H9 (cell line): ENCODE data around the gene CDK9. TPM values are rescaled to one million over a fixed set of nuclear protein-coding genes. Genes with fewer than 3 reads are reported as not detected.

ENCODE experiments used
- DNase-seq: peaks from one replicate; pipeline ENCODE4 v3.0.0-alpha.2; 2017
- H2AFZ ChIP-seq: one replicate; pipeline ENCODE4 v1.6.1; 2013; ENCODE audit warnings: mild to moderate bottlenecking, low read length, control low read depth, moderate library complexity
- H2AK5ac ChIP-seq: 2 replicates; pipeline ENCODE4 v1.6.1; 2013; ENCODE audit warnings: low read length, control low read depth, mixed read lengths; ENCODE audit not compliant: insufficient read length
- H2BK120ac ChIP-seq: one replicate; pipeline ENCODE4 v1.6.1; 2013; ENCODE audit warnings: low read depth, mild to moderate bottlenecking, low read length, control low read depth, inconsistent platforms; ENCODE audit not compliant: poor library complexity, severe bottlenecking
- H2BK12ac ChIP-seq: 2 replicates; pipeline ENCODE4 v1.6.1; 2013; ENCODE audit warnings: low read length, control low read depth, mixed read lengths, low read depth; ENCODE audit not compliant: insufficient read length
- H2BK15ac ChIP-seq: 2 replicates; pipeline ENCODE4 v1.6.1; 2013; ENCODE audit warnings: low read depth, low read length, control low read depth
- H2BK20ac ChIP-seq: one replicate; pipeline ENCODE4 v1.6.1; 2013; ENCODE audit warnings: low read depth, mild to moderate bottlenecking, low read length, control low read depth, inconsistent platforms; ENCODE audit not compliant: poor library complexity, severe bottlenecking
- H2BK5ac ChIP-seq: 2 replicates; pipeline ENCODE4 v1.6.1; 2013; ENCODE audit warnings: low read length, control low read depth, mixed read lengths; ENCODE audit not compliant: insufficient read length
- H3K14ac ChIP-seq: 2 replicates; pipeline ENCODE4 v1.6.1; 2013; ENCODE audit warnings: low read length, control low read depth; ENCODE audit not compliant: insufficient read depth
- H3K18ac ChIP-seq: 2 replicates; pipeline ENCODE4 v1.6.1; 2013; ENCODE audit warnings: low read depth, mild to moderate bottlenecking, mixed read lengths, low read length, control low read depth; ENCODE audit not compliant: insufficient read length
- H3K23ac ChIP-seq: 2 replicates; pipeline ENCODE4 v1.6.1; 2013; ENCODE audit warnings: low read length, control low read depth, mixed read lengths, low read depth; ENCODE audit not compliant: insufficient read length
- H3K23me2 ChIP-seq: 2 replicates; pipeline ENCODE4 v1.6.1; 2013; ENCODE audit warnings: low read depth, mild to moderate bottlenecking, mixed read lengths, low read length, control low read depth; ENCODE audit not compliant: insufficient read length, poor library complexity, severe bottlenecking
- H3K27ac ChIP-seq: 2 replicates; pipeline ENCODE4 v1.5.1; 2013; ENCODE audit warnings: low read length, control low read depth, mixed read lengths, low read depth; ENCODE audit not compliant: insufficient read length
- H3K27me3 ChIP-seq: 2 replicates; pipeline ENCODE4 v1.6.1; 2013; ENCODE audit warnings: low read length, control low read depth, inconsistent platforms; ENCODE audit not compliant: insufficient read depth
- H3K4ac ChIP-seq: 2 replicates; pipeline ENCODE4 v1.6.1; 2013; ENCODE audit warnings: low read depth, mild to moderate bottlenecking, control low read depth, inconsistent platforms, low read length, moderate library complexity
- H3K4me1 ChIP-seq: 2 replicates; pipeline ENCODE4 v1.6.1; 2013; ENCODE audit warnings: low read length, control low read depth, inconsistent platforms; ENCODE audit not compliant: insufficient read depth
- H3K4me2 ChIP-seq: 2 replicates; pipeline ENCODE4 v1.6.1; 2013; ENCODE audit warnings: low read length, control low read depth, mixed read lengths; ENCODE audit not compliant: insufficient read length, insufficient read depth
- H3K56ac ChIP-seq: 2 replicates; pipeline ENCODE4 v1.6.1; 2013; ENCODE audit warnings: low read depth, mild to moderate bottlenecking, mixed read lengths, low read length, control low read depth; ENCODE audit not compliant: insufficient read length
- H3K79me1 ChIP-seq: 2 replicates; pipeline ENCODE4 v1.6.1; 2013; ENCODE audit warnings: low read depth, mild to moderate bottlenecking, moderate library complexity, low read length, control low read depth, inconsistent platforms; ENCODE audit not compliant: insufficient read depth, poor library complexity, severe bottlenecking
- H3K79me2 ChIP-seq: 2 replicates; pipeline ENCODE4 v1.6.1; 2013; ENCODE audit warnings: low read length, control low read depth, inconsistent platforms; ENCODE audit not compliant: insufficient read depth
- H3K9ac ChIP-seq: 2 replicates; pipeline ENCODE4 v1.6.1; 2013; ENCODE audit warnings: low read length, control low read depth, mixed read lengths; ENCODE audit not compliant: insufficient read length; ENCODE audit errors: extremely low read depth
- H3K9me3 ChIP-seq: one replicate; pipeline ENCODE4 v1.6.1; 2013; ENCODE audit warnings: low read depth, low read length, inconsistent platforms; ENCODE audit not compliant: control insufficient read depth
- H3T11ph ChIP-seq: one replicate; pipeline ENCODE4 v1.6.1; 2013; ENCODE audit warnings: mild to moderate bottlenecking, low read length, control low read depth, inconsistent platforms
- H4K20me1 ChIP-seq: one replicate; pipeline ENCODE4 v1.6.1; 2013; ENCODE audit not compliant: control insufficient read depth, insufficient read length, insufficient read depth
- H4K5ac ChIP-seq: 2 replicates; pipeline ENCODE4 v1.6.1; 2013; ENCODE audit warnings: low read depth, mild to moderate bottlenecking, mixed read lengths, low read length, control low read depth; ENCODE audit not compliant: insufficient read length
- H4K8ac ChIP-seq: replicated peaks from 2 replicates; pipeline ENCODE4 v1.6.1; 2013; ENCODE audit warnings: low read length, control low read depth, mixed read lengths, low read depth; ENCODE audit not compliant: insufficient read length
- H4K91ac ChIP-seq: 2 replicates; pipeline ENCODE4 v1.6.1; 2013; ENCODE audit warnings: low read depth, mild to moderate bottlenecking, moderate library complexity, mixed read lengths, low read length, control low read depth; ENCODE audit not compliant: insufficient read length
- H3K27ac Mint-ChIP-seq, 3 experiments: 2 replicates in 2 of 3; 3 replicates in 1 of 3; pipeline ENCODE4 v1.8.0; 2020 to 2021; ENCODE audit warnings: mixed read lengths in 3 of 3, mild to moderate bottlenecking in 1 of 3, moderate library complexity in 1 of 3
- H3K27me3 Mint-ChIP-seq: 2 replicates; pipeline ENCODE4 v1.8.0; 2021; ENCODE audit warnings: low read depth, mild to moderate bottlenecking, moderate library complexity, mixed read lengths
- H3K36me3 Mint-ChIP-seq, 3 experiments: 2 replicates in 2 of 3; 3 replicates in 1 of 3; pipeline ENCODE4 v1.8.0; 2020 to 2021; ENCODE audit warnings: low read depth in 3 of 3, mixed read lengths in 3 of 3; ENCODE audit not compliant: insufficient read depth in 1 of 3
- H3K4me1 Mint-ChIP-seq, 2 experiments: 2 replicates each; pipeline ENCODE4 v1.8.0; 2020; ENCODE audit warnings: mixed read lengths in 2 of 2
- H3K4me3 Mint-ChIP-seq, 2 experiments: 2 replicates in 1 of 2; 3 replicates in 1 of 2; pipeline ENCODE4 v1.8.0; 2020 to 2021; ENCODE audit warnings: mild to moderate bottlenecking in 2 of 2, mixed read lengths in 2 of 2, moderate library complexity in 1 of 2
- H3K9me3 Mint-ChIP-seq, 2 experiments: 2 replicates in 1 of 2; 3 replicates in 1 of 2; pipeline ENCODE4 v1.8.0; 2020; ENCODE audit warnings: mild to moderate bottlenecking in 2 of 2, mixed read lengths in 2 of 2, moderate library complexity in 1 of 2
- CTCF ChIP-seq: fragments of 200-600 bp; sonication (generic); conservative IDR thresholded peaks from 3 replicates; pipeline ENCODE4 v1.8.0; 2021; ENCODE audit warnings: antibody characterized with exemption, mild to moderate bottlenecking
- WGBS: extraction: QIAGEN DNeasy Blood & Tissue Kit; methylation state at CpG from one replicate; pipeline ENCODE4 v1.1.7; 2013; ENCODE audit warnings: missing lambda C conversion rate, low lambda C conversion rate, mixed read lengths; ENCODE audit not compliant: insufficient read length; ENCODE audit errors: extremely low coverage; 5-methylcytosine and 5-hydroxymethylcytosine counted together
- microRNA-seq: library from miRNA; unstranded; fragments of <30 nt; microRNA quantifications from one replicate; pipeline ENCODE4, GENCODE V29; 2020; ENCODE audit warnings: borderline microRNAs expressed
- total RNA-seq: library from RNA; stranded (reverse); gene quantifications from 2 replicates; pipeline ENCODE4 v1.2.1, GENCODE V29; 2021

Gene CDK9
- total RNA-seq, 1 experiment from 2014 or later: 85.7 TPM

- no peak overlapping the region for H4K5ac ChIP-seq
- H3K4ac ChIP-seq: no peak overlapping the region
- H3T11ph ChIP-seq: no peak overlapping the region
- H3K23ac ChIP-seq: no peak overlapping the region
- H3K4me1 ChIP-seq: no peaks in the 10 kb centered on the region
- H3K18ac ChIP-seq: no peak overlapping the region
- Mint-ChIP-seq H3K27ac (no peak overlapping the region), H3K36me3 (no peaks in the 10 kb centered on the region), H3K4me3 (no peak overlapping the region), H3K9me3 (no peaks in the 10 kb centered on the region), H3K4me1 (peaks cover 0 to 11% of the 10 kb centered on the region in 2 experiments; a peak in 1 of 4 replicates), H3K27me3 (no peaks in the 10 kb centered on the region)
- H2BK5ac ChIP-seq: no peak overlapping the region
- DNase-seq: no peak
- no peak overlapping the region for H2AK5ac ChIP-seq
- H3K4me2 ChIP-seq: no peak overlapping the region
- H3K9me3 ChIP-seq: no peaks in the 10 kb centered on the region
- no peak for TF ChIP-seq CTCF
- no peak overlapping the region; the same call in 1 of the 2 replicates for H3K14ac ChIP-seq
- H2BK12ac ChIP-seq: no peak overlapping the region
- H3K79me1 ChIP-seq: no peaks in the 10 kb centered on the region
- no peak overlapping the region for H4K8ac ChIP-seq
- H3K56ac ChIP-seq: no peak overlapping the region
- no peaks in the 10 kb centered on the region for H3K79me2 ChIP-seq
- H4K20me1 ChIP-seq: no peaks in the 10 kb centered on the region
- no peak overlapping the region for H2BK20ac ChIP-seq
- H3K27ac ChIP-seq: no peak overlapping the region
- H3K9ac ChIP-seq: no peak overlapping the region
- H4K91ac ChIP-seq: no peak overlapping the region
- no CpG with 5 or more reads among the region's 18 CpGs for WGBS
- H2BK15ac ChIP-seq: no peak overlapping the region
- H3K27me3 ChIP-seq: no peaks in the 10 kb centered on the region
- no peaks in the 10 kb centered on the region for H3K23me2 ChIP-seq
- H2BK120ac ChIP-seq: no peak overlapping the region
- no peak overlapping the region for H2AFZ ChIP-seq
Observed at GRCh38 chr9:127838375-127839078, 52.7 kb downstream of the CDK9 start.

Small RNA genes within 50 kb of the gene (microRNA-seq; reads per million reads assigned to microRNA genes)
- not detected for gene MIR2861
- not detected for gene MIR3960

Other genes starting within 250 kb of the CDK9 start
- 22.1 and 22.3 TPM in 2 replicates for gene STXBP1, start 173.8 kb upstream of the CDK9 start, total RNA-seq
- 0.15 and 0.22 TPM in 2 replicates for gene CFAP157, start 79.0 kb upstream of the CDK9 start, total RNA-seq
- gene PTRH1, start 70.4 kb upstream of the CDK9 start, total RNA-seq: 10.6 and 10.9 TPM in 2 replicates
- gene TTC16, start 70.0 kb upstream of the CDK9 start, total RNA-seq: not detected in 2 replicates
- 13.2 and 16.3 TPM in 2 replicates for gene TOR2A, start 50.7 kb upstream of the CDK9 start, total RNA-seq
- gene SH2D3C, start 7.4 kb upstream of the CDK9 start, total RNA-seq: 1.3 and 1.7 TPM in 2 replicates
- 68.4 TPM in 2 replicates for gene FPGS, start 16.8 kb downstream of the CDK9 start, total RNA-seq
- gene ENG, start 68.6 kb downstream of the CDK9 start, total RNA-seq: 1.8 and 2.1 TPM in 2 replicates
- 31.6 and 41.9 TPM in 2 replicates for gene AK1, start 91.6 kb downstream of the CDK9 start, total RNA-seq
- 29.8 and 30.2 TPM in 2 replicates for gene ST6GALNAC6, start 113.6 kb downstream of the CDK9 start, total RNA-seq
- gene ST6GALNAC4, start 131.0 kb downstream of the CDK9 start, total RNA-seq: 15.4 and 16.5 TPM in 2 replicates
- gene PIP5KL1, start 144.7 kb downstream of the CDK9 start, total RNA-seq: 9.0 and 11.6 TPM in 2 replicates
- gene DPM2, start 151.8 kb downstream of the CDK9 start, total RNA-seq: 44.7 and 46.1 TPM in 2 replicates
- 52.3 and 59.5 TPM in 2 replicates for gene EEIG1, start 195.0 kb downstream of the CDK9 start, total RNA-seq